ENCODE measurements around the gene F7. TPM values are rescaled to one million over a fixed set of nuclear protein-coding genes. Genes with fewer than 3 reads are reported as not detected.
"Not testable (repeated sequence)": the region's sequence is repeated elsewhere in the genome, so short reads cannot be mapped to it uniquely, and the experiment has no call there.

Gene F7
- total RNA-seq, 2 donors from 2014 or later, result 0.20 TPM; not detected in 1

- no peaks in the 10 kb centered on the region for H3K4me1 ChIP-seq
- H3K4me3 ChIP-seq, result no peak overlapping the region
- no peak overlapping the region for H3K27ac ChIP-seq
- TF ChIP-seq CTCF (IDR thresholded peaks at IDR 0.05), result no peak
- DNase-seq (ENCODE audit: low spot score), result no peak
- no peaks in the 10 kb centered on the region for H3K27me3 ChIP-seq
- H3K36me3 ChIP-seq, result no peaks in the 10 kb centered on the region
- H3K9me3 ChIP-seq, result no peaks in the 10 kb centered on the region
These were observed 7.9 kb upstream of the F7 start for GRCh38 chr13:113097651-113098050.

DNA sequence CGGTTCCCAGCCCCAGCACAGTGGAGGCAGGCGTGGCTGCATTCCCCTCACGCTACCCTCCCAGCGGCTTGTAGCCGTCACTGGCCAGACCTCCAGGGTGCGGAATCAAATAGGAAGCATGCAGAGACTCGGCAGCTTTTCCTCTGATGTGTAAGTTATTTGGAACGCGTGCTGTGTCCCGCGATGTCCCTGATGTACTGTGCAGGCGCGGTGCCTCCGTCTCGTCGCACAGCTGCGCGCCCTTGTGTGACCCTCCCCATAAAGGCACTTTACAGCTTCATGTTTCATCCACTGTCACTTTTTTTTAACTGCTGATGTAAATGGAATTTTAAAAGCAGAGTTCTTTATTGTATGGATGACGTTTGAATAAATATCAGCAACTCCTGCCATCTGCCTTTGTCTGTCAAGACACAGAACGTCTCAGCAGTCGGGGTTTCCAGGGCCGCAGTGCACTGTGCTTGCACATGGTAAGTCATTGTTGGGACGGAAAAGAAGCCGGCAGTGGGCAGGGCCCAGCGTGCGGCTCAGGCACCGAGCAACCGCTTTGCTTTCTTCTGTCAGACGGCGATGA, 7.3 kb upstream of the F7 start:
- no peaks in the 10 kb centered on the region for H3K36me3 ChIP-seq
- H3K9me3 ChIP-seq, result no peaks in the 10 kb centered on the region
- H3K27me3 ChIP-seq, result no peaks in the 10 kb centered on the region
- no peak overlapping the region for H3K4me3 ChIP-seq
- no peaks in the 10 kb centered on the region for H3K4me1 ChIP-seq
- no peak for TF ChIP-seq CTCF (IDR thresholded peaks at IDR 0.05)
- no peak overlapping the region for H3K27ac ChIP-seq
- no peak for DNase-seq (ENCODE audit: low spot score)

- TF ChIP-seq CTCF (IDR thresholded peaks at IDR 0.05), result no peak
- H3K4me3 ChIP-seq, result no peak overlapping the region
- H3K27ac ChIP-seq, result no peak overlapping the region
- H3K4me1 ChIP-seq, result no peaks in the 10 kb centered on the region
- H3K9me3 ChIP-seq, result no peaks in the 10 kb centered on the region
- no peak for DNase-seq (ENCODE audit: low spot score)
- no peaks in the 10 kb centered on the region for H3K27me3 ChIP-seq
- no peaks in the 10 kb centered on the region for H3K36me3 ChIP-seq
These were observed 6.4 kb upstream of the F7 start for GRCh38 chr13:113099142-113099541.

GRCh38 chr13:113102302-113102701, 3.3 kb upstream of the F7 start:
- not testable (repeated sequence) for DNase-seq (ENCODE audit: low spot score); H3K36me3 ChIP-seq; H3K4me3 ChIP-seq; H3K4me1 ChIP-seq; H3K27ac ChIP-seq; H3K9me3 ChIP-seq; H3K27me3 ChIP-seq

GRCh38 chr13:113102727-113103126, 2.9 kb upstream of the F7 start:
- no peak overlapping the region for H3K27ac ChIP-seq
- no peaks in the 10 kb centered on the region for H3K4me1 ChIP-seq
- H3K4me3 ChIP-seq, result no peak overlapping the region
- no peaks in the 10 kb centered on the region for H3K36me3 ChIP-seq
- no peaks in the 10 kb centered on the region for H3K27me3 ChIP-seq
- no peak for TF ChIP-seq CTCF (IDR thresholded peaks at IDR 0.05)
- DNase-seq (ENCODE audit: low spot score), result no peak
- H3K9me3 ChIP-seq, result no peaks in the 10 kb centered on the region

GRCh38 chr13:113103646-113104045, 1.9 kb upstream of the F7 start:
- no peak for TF ChIP-seq CTCF (IDR thresholded peaks at IDR 0.05)
- H3K27ac ChIP-seq, result no peak overlapping the region
- no peak for DNase-seq (ENCODE audit: low spot score)
- no peaks in the 10 kb centered on the region for H3K27me3 ChIP-seq
- no peaks in the 10 kb centered on the region for H3K4me1 ChIP-seq
- no peaks in the 10 kb centered on the region for H3K9me3 ChIP-seq
- no peak overlapping the region for H3K4me3 ChIP-seq
- H3K36me3 ChIP-seq, result no peaks in the 10 kb centered on the region
